HepG2 (cell line): ENCODE data around the gene GRB10. TPM values are rescaled to one million over a fixed set of nuclear protein-coding genes. Genes with fewer than 3 reads are reported as not detected.
A peak's percentile ranks its signal among the peaks of the same experiment; 100 is the strongest.

Experiments used
- EEA1 ChIP-seq: sonication (generic); formaldehyde crosslinking; IDR thresholded peaks from 2 replicates; pipeline ENCODE4 v1.5.1; 2020; ENCODE audit warnings: mild to moderate bottlenecking, missing genetic modification reagents, borderline replicate concordance
- FOXK1 ChIP-seq: sonication (generic); formaldehyde crosslinking; IDR thresholded peaks from 2 replicates; pipeline ENCODE4 v1.4.0; 2020; ENCODE audit warnings: low read depth, missing genetic modification reagents, borderline replicate concordance
- MZF1 ChIP-seq: sonication (generic); formaldehyde crosslinking; IDR thresholded peaks from 2 replicates; pipeline ENCODE4 v1.8.1; 2023; ENCODE audit warnings: mild to moderate bottlenecking, missing genetic modification reagents, borderline replicate concordance
- NPAS2 ChIP-seq: sonication (generic); formaldehyde crosslinking; IDR thresholded peaks from 2 replicates; pipeline ENCODE4 v1.8.0; 2022; ENCODE audit warnings: mild to moderate bottlenecking, missing genetic modification reagents, borderline replicate concordance
- PAX8 ChIP-seq: sonication (generic); formaldehyde crosslinking; IDR thresholded peaks from 2 replicates; pipeline ENCODE4 v1.8.0; 2022; ENCODE audit warnings: mild to moderate bottlenecking, missing genetic modification reagents, borderline replicate concordance
- RAD21 ChIP-seq: fragments of 450-650 bp; formaldehyde crosslinking; IDR thresholded peaks from 2 replicates; pipeline ENCODE4 v1.5.0; 2020; ENCODE audit warnings: mild to moderate bottlenecking
- SP2 ChIP-seq: sonication (generic); formaldehyde crosslinking; IDR thresholded peaks from 2 replicates; pipeline ENCODE4 v1.5.1; 2020; ENCODE audit warnings: mild to moderate bottlenecking, missing genetic modification reagents
- SRY ChIP-seq: sonication (generic); formaldehyde crosslinking; IDR thresholded peaks from 2 replicates; pipeline ENCODE4 v1.8.0; 2022; ENCODE audit warnings: mild to moderate bottlenecking, missing genetic modification reagents
- TARDBP ChIP-seq: sonication (generic); formaldehyde crosslinking; IDR thresholded peaks from 2 replicates; pipeline ENCODE4 v1.8.0; 2022; ENCODE audit warnings: mild to moderate bottlenecking, missing genetic modification reagents
- YEATS2 ChIP-seq: sonication (generic); formaldehyde crosslinking; IDR thresholded peaks from 2 replicates; pipeline ENCODE4 v1.4.0; 2020; ENCODE audit warnings: missing genetic modification reagents, borderline replicate concordance
- ZFP36L2 ChIP-seq: sonication (generic); formaldehyde crosslinking; IDR thresholded peaks from 2 replicates; pipeline ENCODE4 v1.4.0; 2020; ENCODE audit warnings: missing genetic modification reagents
- ZNF451 ChIP-seq: sonication (generic); formaldehyde crosslinking; IDR thresholded peaks from 2 replicates; pipeline ENCODE4 v1.5.0; 2020; ENCODE audit warnings: mild to moderate bottlenecking, missing genetic modification reagents
- ZNF501 ChIP-seq: sonication (generic); formaldehyde crosslinking; IDR thresholded peaks from 2 replicates; pipeline ENCODE4 v1.5.1; 2020; ENCODE audit warnings: mild to moderate bottlenecking, moderate library complexity, missing genetic modification reagents
- ZNF615 ChIP-seq: sonication (generic); formaldehyde crosslinking; IDR thresholded peaks from 2 replicates; pipeline ENCODE4 v1.5.0; 2020; ENCODE audit warnings: mild to moderate bottlenecking, missing genetic modification reagents, borderline replicate concordance
- ZNF850 ChIP-seq: sonication (generic); formaldehyde crosslinking; conservative IDR thresholded peaks from 2 replicates; pipeline ENCODE4 v1.9.0; 2021; ENCODE audit warnings: mild to moderate bottlenecking, missing genetic modification reagents
- polyA plus RNA-seq, 8 experiments: library from polyadenylated mRNA; depleted of rRNA in 3 of 8; stranded (reverse) in 7 of 8; unstranded in 1 of 8; fragments of >200 nt; fragmentation: Illumina TruSeq in 4 of 8; extraction: Trizol in 4 of 8; gene quantifications; 2 replicates each; pipeline versions ENCODE4 v1.2.1 to v1.2.3, GENCODE V29; 2011 to 2016; ENCODE audit warnings: low read depth in 4 of 8, missing spikeins in 1 of 8, mixed read lengths in 1 of 8; ENCODE audit not compliant: insufficient read depth in 1 of 8
- total RNA-seq, 5 experiments: library from RNA; depleted of rRNA; stranded (reverse); fragments of >200 nt; fragmentation: Illumina TruSeq; extraction: Trizol; gene quantifications; 2 replicates each; pipeline ENCODE4 v1.2.3, GENCODE V29; 2016; ENCODE audit warnings: low read depth in 1 of 5
- TF ChIP-seq, protein P1 (sequence below): IDR thresholded peaks from 2 replicates; pipeline ENCODE4 v1.6.1; 2018; ENCODE audit warnings: missing genetic modification reagents
- TF ChIP-seq, protein P2 (sequence below): sonication (generic); formaldehyde crosslinking; conservative IDR thresholded peaks from 2 replicates; pipeline ENCODE4 v1.8.0; 2022; ENCODE audit warnings: missing genetic modification reagents
- TF ChIP-seq, protein P3 (sequence below): sonication (generic); formaldehyde crosslinking; IDR thresholded peaks from 2 replicates; pipeline ENCODE4 v1.4.0; 2020; ENCODE audit warnings: mild to moderate bottlenecking, missing genetic modification reagents
- TF ChIP-seq, protein P4 (sequence below): sonication (generic); formaldehyde crosslinking; IDR thresholded peaks from 2 replicates; pipeline ENCODE4 v1.4.0; 2020; ENCODE audit warnings: missing genetic modification reagents
- TF ChIP-seq, protein P5 (sequence below): sonication (generic); formaldehyde crosslinking; IDR thresholded peaks from 2 replicates; pipeline ENCODE4 v1.4.0; 2020; ENCODE audit warnings: missing genetic modification reagents, mild to moderate bottlenecking, borderline replicate concordance

GRB10 gene
- total and polyA plus RNA-seq, 2 of the 13 experiments (the other 11 are each of a cell fraction or from before 2014, with no cell fraction given), result 4.0 to 6.8 TPM

DNA sequence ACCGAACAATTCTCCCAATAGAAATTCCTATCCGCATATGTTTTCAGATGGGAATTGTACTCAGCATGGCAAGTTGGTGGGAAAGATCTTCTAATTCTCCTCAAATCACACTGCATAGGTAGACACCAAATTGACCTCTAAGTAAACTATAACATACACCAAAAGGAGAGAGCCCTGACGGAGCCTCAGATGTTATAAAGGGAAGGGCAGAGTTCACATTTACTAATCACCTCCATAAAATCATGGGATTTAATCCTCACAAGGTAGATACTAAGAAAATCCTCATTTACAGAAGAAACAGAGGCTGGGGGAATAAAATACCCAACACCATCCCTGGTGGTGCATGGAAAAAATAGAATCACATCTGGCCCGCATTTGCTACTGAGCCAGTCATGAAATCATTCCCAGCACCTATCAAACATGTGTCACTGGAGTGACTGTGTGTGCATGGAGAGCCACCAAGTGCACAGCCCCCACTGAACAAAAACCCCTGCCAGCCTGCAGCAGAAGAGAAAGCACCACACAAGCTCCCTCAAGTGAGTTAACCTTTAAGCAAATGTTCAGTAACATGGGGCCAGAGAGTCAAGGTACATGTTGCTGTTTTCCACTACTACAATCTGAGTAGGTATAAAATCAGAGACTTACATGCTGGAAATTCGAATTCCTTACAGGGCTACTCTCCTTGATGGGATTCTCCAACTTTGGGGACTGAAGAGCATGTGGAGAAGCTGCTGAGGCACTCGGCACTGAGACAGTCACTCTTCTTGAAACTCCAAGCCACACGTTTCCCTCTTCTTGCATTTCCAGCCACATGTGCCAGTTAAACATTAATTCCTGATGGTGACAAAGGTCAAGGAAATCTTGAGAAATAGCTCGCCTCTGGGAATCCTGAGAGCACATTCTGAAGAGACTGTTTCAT is 217.8 kb downstream of the GRB10 start, which contains the start of gene DDC (continued):
- TF ChIP-seq TARDBP (CRISPR knock-in tag) (no peak), EEA1 (CRISPR knock-in tag) (no peak), ZNF501 (CRISPR knock-in tag) (no peak), RAD21 (CRISPR knock-in tag) (no peak), ZNF850 (CRISPR knock-in tag) (no peak), MZF1 (CRISPR knock-in tag) (no peak), PAX8 (CRISPR knock-in tag) (no peak), ZNF451 (no peak), SP2 (CRISPR knock-in tag) (no peak), YEATS2 (CRISPR knock-in tag) (0 out of 2 replicates have a peak, but pooled peaks have one; percentile 42), NPAS2 (no peak), FOXK1 (CRISPR knock-in tag) (peak; percentile 54; the same call in 1 of the 2 replicates), ZFP36L2 (CRISPR knock-in tag) (no peak), ZNF615 (CRISPR knock-in tag) (no peak), SRY (no peak)
- TF ChIP-seq, protein P1, sequence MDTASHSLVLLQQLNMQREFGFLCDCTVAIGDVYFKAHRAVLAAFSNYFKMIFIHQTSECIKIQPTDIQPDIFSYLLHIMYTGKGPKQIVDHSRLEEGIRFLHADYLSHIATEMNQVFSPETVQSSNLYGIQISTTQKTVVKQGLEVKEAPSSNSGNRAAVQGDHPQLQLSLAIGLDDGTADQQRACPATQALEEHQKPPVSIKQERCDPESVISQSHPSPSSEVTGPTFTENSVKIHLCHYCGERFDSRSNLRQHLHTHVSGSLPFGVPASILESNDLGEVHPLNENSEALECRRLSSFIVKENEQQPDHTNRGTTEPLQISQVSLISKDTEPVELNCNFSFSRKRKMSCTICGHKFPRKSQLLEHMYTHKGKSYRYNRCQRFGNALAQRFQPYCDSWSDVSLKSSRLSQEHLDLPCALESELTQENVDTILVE (CRISPR knock-in tag), result 0 out of 2 replicates have a peak, but pooled peaks have one; percentile 47
- TF ChIP-seq, protein P2, sequence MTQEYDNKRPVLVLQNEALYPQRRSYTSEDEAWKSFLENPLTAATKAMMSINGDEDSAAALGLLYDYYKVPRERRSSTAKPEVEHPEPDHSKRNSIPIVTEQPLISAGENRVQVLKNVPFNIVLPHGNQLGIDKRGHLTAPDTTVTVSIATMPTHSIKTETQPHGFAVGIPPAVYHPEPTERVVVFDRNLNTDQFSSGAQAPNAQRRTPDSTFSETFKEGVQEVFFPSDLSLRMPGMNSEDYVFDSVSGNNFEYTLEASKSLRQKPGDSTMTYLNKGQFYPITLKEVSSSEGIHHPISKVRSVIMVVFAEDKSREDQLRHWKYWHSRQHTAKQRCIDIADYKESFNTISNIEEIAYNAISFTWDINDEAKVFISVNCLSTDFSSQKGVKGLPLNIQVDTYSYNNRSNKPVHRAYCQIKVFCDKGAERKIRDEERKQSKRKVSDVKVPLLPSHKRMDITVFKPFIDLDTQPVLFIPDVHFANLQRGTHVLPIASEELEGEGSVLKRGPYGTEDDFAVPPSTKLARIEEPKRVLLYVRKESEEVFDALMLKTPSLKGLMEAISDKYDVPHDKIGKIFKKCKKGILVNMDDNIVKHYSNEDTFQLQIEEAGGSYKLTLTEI (CRISPR knock-in tag), result no peak
- TF ChIP-seq, protein P3, sequence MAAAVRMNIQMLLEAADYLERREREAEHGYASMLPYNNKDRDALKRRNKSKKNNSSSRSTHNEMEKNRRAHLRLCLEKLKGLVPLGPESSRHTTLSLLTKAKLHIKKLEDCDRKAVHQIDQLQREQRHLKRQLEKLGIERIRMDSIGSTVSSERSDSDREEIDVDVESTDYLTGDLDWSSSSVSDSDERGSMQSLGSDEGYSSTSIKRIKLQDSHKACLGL (CRISPR knock-in tag), result no peak
- TF ChIP-seq, protein P4, sequence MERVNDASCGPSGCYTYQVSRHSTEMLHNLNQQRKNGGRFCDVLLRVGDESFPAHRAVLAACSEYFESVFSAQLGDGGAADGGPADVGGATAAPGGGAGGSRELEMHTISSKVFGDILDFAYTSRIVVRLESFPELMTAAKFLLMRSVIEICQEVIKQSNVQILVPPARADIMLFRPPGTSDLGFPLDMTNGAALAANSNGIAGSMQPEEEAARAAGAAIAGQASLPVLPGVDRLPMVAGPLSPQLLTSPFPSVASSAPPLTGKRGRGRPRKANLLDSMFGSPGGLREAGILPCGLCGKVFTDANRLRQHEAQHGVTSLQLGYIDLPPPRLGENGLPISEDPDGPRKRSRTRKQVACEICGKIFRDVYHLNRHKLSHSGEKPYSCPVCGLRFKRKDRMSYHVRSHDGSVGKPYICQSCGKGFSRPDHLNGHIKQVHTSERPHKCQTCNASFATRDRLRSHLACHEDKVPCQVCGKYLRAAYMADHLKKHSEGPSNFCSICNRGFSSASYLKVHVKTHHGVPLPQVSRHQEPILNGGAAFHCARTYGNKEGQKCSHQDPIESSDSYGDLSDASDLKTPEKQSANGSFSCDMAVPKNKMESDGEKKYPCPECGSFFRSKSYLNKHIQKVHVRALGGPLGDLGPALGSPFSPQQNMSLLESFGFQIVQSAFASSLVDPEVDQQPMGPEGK (CRISPR knock-in tag), result peak; percentile 64
- TF ChIP-seq, protein P5, sequence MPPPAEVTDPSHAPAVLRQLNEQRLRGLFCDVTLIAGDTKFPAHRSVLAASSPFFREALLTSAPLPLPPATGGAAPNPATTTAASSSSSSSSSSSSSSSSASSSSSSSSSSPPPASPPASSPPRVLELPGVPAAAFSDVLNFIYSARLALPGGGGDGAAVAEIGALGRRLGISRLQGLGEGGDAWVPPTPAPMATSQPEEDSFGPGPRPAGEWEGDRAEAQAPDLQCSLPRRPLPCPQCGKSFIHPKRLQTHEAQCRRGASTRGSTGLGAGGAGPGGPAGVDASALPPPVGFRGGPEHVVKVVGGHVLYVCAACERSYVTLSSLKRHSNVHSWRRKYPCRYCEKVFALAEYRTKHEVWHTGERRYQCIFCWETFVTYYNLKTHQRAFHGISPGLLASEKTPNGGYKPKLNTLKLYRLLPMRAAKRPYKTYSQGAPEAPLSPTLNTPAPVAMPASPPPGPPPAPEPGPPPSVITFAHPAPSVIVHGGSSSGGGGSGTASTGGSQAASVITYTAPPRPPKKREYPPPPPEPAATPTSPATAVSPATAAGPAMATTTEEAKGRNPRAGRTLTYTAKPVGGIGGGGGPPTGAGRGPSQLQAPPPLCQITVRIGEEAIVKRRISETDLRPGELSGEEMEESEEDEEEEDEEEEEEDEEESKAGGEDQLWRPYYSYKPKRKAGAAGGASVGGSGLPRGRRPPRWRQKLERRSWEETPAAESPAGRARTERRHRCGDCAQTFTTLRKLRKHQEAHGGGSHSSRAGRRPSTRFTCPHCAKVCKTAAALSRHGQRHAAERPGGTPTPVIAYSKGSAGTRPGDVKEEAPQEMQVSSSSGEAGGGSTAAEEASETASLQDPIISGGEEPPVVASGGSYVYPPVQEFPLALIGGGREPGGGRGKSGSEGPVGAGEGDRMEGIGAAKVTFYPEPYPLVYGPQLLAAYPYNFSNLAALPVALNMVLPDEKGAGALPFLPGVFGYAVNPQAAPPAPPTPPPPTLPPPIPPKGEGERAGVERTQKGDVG, result no peak
